HG02884 (cell line): ENCODE results near the gene SFXN1.

Source experiments
- ATAC-seq: cut with Tn5 transposase; IDR thresholded peaks from one replicate; pipeline ENCODE4 v1.9.1; 2021; ENCODE audit warnings: mild to moderate bottlenecking, moderate library complexity; ENCODE audit not compliant: unreplicated experiment

Gene SFXN1

GRCh38 chr5:175535796-175536195 lies 57.4 kb downstream of the SFXN1 start:
- ATAC-seq: no peak

DNA sequence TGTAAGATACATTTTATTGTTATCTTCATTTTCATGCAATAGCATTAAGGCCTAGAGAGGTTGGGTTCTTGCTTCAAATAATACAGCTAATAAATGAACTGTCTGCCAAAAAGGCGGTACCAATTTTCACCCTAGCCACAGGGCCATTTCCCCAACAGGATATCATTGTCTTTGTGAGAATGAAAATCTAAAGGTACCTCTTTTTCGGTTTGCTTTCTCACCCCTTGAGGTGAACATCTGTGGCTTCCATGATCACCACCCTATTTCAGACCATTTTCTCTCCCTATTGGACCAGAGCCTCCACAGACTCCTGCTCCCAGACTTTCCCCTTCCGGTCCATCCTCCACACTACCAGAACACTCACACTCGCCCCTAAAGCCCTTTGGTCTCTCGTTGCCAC lies 60.2 kb downstream of the SFXN1 start:
- no peak for ATAC-seq

- ATAC-seq: no peak
These were observed 61.6 kb downstream of the SFXN1 start for GRCh38 chr5:175539936-175540335.

DNA sequence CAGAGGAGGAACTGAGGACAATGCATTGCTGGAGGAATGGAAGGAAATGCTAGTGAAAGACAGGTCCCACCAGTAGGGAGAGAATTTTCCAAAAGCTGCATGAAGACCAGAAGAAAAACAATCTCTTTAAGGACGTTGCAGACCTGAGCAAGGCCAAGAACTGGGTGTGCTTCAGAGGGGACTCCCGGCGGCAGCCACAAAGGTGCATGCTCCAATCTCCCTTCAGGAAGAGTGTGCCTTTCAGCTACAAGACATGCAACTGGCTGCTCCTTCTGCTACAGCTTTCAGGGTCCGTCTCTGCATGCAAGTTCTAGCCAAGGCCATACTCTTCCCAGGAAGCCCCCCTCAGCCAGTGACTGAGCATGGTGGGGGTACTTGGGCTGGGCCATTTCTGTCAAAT lies 62.9 kb downstream of the SFXN1 start:
- no peak for ATAC-seq

DNA sequence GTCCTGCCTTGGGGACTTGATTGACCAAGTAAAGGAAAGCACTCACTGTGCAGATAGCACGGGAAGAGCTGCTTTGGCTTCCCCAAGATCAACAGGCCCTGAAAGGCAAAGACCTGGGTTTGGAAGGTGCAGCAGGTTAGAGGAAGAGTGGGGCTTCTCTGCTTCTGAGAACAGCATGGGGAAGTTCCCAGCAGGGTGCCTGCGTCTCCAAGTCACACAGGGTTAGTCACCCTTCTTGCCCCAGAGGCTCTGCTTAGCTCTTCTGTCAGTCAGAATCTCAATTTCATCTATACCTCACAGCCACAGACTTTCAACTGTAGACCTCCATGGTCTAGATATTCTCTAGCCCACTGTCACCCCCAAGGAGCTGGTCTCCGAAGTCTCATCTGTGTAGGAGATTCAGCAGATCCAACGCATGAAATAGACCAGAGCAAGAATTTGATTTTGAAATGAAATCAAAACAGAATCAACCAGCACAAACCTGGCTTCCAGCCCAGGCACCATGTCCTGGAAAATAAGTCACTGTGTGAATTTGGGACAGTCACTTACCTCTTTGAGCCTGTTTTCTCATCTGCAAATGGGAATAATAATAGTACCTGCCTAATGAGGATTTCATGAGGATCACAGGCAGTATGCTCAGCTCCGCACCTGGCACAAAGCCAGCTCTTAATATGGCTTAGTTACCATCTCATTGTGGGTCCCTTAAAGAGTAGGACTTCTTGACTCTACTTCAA lies 64.0 kb downstream of the SFXN1 start:
- ATAC-seq: no peak

DNA sequence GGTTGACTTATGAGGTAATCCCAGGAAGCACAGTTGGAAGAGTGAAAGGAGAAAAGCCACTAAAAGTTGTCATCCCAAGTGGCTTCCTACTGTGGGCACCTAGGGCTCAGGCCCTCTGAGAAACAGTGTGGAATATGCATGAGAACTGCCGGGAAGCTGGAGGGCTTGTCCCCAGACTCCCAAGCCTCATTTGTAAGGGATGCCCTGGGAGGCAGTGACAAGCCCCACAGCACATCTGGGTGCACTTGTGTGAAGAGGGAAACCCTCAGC lies 64.5 kb downstream of the SFXN1 start:
- no peak for ATAC-seq

DNA sequence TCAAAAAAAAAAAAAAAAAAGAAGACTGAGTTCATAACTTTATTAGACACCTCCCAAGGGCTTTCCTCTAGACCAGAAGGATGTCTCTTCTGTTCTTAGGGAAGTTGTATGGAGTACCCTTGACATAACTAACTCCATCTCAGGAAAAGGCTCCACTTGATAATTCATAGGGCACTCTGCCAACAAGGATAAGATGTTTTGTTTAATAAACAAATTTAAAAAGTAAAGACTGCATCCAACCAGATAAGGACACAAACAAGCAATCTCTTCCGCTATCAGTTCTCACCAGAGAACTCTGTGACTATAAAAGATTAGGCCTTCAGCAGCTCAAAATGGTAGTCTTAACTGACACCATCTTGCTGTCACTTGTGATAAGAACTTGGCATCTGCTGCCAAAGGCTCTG lies 65.8 kb downstream of the SFXN1 start:
- ATAC-seq: no peak

- no peak for ATAC-seq
These were observed 66.2 kb downstream of the SFXN1 start for GRCh38 chr5:175544586-175544985.

- no peak for ATAC-seq
These were observed 69.5 kb downstream of the SFXN1 start for GRCh38 chr5:175547842-175548241.

GRCh38 chr5:175548626-175549311 lies 70.4 kb downstream of the SFXN1 start:
- ATAC-seq: no peak

DNA sequence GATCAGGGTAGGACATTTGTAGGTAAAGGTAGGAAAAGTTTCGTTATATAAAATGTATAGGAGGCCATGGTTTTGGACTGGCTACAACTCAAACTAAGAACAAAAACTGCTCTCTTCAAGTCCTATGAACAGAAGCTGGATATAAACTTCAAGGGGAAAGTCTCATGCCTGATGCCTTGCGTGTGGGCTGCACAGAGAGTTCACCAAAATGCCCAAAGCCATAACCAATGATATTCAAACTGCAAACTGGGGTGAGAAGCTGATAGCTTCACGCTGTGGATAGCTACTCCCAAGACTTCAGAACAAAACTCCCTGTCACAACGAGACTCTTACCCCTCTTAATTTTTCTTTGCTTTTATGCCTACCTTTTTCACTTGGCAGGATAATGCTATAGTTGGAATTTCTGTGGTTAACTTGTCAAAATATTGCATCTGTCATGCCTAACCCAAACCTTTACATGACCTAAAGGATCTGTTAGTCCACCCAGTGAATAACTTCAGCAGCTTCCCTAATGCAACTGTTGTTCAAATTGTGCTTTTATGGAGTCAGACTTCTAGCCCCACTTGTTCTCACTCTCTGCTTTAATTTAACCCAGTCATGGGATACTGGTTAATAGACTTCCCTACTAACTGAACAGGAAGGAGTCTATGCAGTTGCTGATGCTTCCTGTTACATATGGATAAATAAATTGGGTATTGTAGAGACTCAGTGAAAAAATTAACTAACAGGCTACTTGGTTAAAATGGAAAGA lies 71.9 kb downstream of the SFXN1 start:
- ATAC-seq: no peak

GRCh38 chr5:175551266-175551665 lies 72.9 kb downstream of the SFXN1 start:
- no peak for ATAC-seq

DNA sequence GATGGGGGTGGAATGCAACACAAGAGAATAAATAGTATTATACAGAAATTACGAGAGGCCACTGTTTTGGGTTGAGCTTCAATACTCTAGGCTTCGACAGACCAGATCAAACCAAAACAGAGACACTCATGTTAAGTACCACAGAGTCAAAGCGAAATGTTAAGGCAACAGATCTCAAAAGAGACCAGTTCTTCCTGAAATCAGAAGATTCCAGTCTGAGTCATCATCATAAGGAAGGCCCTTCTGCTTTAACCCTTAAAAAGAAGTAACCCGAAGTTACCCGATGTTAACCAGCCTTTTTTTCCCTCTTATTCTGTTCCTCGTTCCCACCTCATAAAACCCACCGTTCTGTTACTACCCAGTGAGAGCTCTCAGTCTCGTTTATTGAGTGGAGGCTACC lies 75.9 kb downstream of the SFXN1 start:
- ATAC-seq: no peak

DNA sequence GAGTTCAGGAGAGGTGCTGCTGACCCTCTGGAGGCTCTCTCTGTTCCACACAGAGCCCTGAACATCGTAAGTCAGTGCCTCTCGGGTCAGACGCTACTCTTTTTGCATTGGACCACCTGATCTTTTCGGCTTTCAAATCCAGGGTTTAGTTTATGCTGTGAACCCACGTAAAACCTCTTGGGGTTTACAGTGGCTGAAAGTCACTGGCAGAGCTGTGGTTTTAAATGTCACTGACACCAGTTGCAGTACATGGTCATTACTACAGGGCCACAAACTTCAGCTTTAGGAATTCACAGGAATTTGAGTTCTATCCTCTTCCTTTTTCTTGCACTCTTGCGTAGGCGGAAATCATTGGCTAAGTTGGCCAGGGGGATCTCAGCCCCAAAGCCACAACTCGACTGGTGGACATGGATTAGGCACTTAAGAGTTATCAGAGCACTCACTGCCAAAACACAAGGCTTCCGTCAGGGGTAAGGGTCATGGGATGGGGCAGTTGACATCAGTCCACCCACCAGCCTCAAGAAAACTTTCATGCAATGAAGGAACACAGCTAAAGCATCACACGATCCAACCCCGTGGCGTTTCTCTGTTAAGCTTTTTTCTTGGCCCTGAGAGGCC lies 76.9 kb downstream of the SFXN1 start:
- ATAC-seq: no peak

GRCh38 chr5:175556794-175557193 lies 78.4 kb downstream of the SFXN1 start:
- ATAC-seq: no peak

GRCh38 chr5:175557778-175558177 lies 79.4 kb downstream of the SFXN1 start:
- ATAC-seq: no peak

DNA sequence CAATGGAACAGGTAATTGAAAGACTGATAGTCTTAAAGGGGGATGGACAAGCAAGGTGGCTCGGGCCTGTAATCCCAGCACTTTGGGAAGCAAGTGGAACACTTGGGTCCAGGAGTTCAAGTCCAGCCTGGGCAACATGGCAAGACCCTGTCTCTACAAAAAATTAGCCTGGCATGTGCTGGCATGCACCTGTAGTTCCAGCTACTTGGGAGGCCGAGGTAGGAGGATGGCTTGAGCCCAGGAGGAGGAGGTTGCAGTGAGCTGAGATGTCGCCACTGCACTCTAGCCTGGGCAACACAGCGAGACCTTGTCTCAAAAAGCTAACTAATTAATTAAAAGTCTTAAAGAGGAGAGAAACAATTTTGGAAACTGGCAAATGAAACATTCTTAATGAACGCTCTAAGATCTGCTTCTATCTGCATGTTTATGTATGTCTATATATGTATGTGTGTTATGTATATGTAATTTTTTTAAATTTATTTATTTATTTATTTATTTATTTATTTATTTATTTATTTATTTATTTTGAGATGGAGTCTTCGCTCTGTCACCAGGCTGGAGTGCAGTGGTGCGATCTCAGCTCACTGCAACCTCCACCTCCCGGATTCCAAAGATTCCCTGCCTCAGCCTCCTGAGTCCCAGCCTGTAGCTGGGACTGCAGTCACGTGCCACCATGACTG lies 80.6 kb downstream of the SFXN1 start:
- no peak for ATAC-seq

- ATAC-seq: no peak
These were observed 81.7 kb downstream of the SFXN1 start for GRCh38 chr5:175560011-175560410.

DNA sequence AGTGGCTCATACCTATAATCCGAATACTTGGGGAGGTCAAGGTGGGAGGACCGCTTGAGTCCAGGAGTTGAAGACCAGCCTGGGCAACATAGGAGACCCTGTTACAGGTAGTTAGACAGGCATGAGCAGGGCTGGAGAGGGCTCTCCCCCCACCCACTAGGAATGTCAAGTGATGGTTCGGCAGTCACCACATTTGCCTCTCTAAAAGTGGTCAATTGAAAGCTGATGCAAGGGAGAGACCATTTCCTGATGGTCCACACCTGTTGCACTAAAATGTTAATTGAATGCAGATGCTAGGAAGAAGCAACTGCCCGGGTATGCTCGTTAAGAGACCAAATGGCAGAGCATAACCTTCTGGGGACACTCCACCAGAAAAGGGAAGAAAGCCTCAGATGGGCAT lies 82.7 kb downstream of the SFXN1 start:
- no peak for ATAC-seq

DNA sequence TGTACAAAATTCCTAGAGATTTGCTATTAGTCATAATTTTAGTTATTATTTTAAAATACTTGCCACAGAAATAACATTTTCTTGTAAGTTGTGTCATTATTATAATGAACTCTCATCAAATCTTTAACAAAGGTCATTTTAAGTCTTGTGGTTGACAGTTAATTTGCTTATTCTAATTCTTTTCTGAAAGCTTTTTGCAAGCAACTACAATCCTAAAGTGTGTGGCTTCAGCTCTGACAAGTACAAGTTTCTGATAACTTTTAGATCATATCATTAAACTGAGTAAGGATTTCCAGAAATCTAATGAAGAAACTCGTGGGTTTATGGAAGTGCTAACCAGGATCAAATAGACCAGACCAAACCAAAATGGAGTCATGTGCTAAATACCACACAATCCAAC lies 86.4 kb downstream of the SFXN1 start:
- no peak for ATAC-seq

GRCh38 chr5:175566697-175567096 lies 88.3 kb downstream of the SFXN1 start:
- ATAC-seq: no peak
